Measurements from ENCODE around the gene ZNF683.
"Not testable (repeated sequence)": the region's sequence is repeated elsewhere in the genome, so short reads cannot be mapped to it uniquely, and the experiment has no call there.

The ZNF683 gene

GRCh38 chr1:26337206-26337535 is 35.4 kb downstream of the ZNF683 start:
- DNase-seq (ENCODE audit: low read depth, low spot score) = no peak

DNA sequence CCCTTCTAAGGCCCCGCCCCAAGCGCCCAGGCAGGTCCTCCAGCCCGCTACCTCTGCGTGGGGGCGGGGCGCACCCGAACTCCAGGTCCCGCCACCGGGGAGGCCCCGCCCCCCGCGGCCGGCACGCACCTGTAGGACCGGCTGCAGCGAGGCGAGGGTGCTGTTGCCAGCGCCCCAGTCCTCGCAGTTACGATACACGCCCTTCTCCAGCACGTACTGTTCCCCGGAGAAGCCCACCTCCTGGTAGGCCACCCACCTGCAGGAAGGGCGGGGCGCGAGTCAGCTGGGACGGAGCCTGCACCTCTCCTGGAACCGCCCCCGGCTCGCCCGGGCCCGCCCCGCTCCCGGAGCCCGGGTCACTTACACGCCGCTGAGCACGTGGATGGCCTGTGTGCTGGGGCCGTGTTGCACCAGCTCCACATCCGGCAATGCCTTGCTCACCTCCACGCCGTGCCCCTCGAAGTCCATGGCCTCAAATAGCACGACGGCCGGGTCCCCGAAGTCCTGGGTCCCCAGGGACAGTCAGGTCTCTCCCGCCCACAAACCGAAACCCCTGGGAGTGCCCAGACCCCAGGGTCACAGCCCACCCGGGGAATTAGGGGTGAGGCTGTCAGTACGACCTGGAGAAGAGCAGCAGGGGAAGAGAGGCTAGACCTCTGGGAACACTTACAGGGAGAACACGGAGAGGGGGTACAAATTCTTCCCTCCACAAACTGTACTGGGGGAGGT is 35.9 kb downstream of the ZNF683 start:
- peak; percentile 62 for DNase-seq (ENCODE audit: low read depth, low spot score)

GRCh38 chr1:26335774-26336476 is 36.6 kb downstream of the ZNF683 start:
- DNase-seq (ENCODE audit: low read depth, low spot score) = no peak

GRCh38 chr1:26333312-26333711 is 39.2 kb downstream of the ZNF683 start:
- not testable (repeated sequence) for DNase-seq (ENCODE audit: low read depth, low spot score)

- DNase-seq (ENCODE audit: low read depth, low spot score) = no peak
Measured at GRCh38 chr1:26330276-26330675, 42.3 kb downstream of the ZNF683 start.

DNA sequence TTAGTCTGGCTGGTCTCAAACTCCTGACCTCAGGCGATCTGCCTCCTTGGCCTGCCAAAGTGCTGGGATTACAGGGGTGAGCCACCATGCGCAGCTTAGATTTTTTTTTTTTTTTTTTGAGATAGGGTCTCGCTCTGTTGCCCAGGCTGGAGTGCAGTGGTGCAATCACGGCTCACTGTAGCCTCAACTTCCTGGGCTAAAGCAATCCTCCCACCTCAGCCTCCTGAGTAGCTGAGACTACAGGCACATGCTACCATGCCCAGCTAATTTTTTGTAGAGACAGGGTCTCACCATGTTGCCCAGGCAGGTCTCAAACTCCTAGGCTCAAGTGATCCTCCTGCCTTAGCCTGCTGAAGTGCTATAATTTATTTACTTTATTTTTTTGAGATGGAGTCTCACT is 43.2 kb downstream of the ZNF683 start:
- not testable (repeated sequence) for DNase-seq (ENCODE audit: low read depth, low spot score)

DNA sequence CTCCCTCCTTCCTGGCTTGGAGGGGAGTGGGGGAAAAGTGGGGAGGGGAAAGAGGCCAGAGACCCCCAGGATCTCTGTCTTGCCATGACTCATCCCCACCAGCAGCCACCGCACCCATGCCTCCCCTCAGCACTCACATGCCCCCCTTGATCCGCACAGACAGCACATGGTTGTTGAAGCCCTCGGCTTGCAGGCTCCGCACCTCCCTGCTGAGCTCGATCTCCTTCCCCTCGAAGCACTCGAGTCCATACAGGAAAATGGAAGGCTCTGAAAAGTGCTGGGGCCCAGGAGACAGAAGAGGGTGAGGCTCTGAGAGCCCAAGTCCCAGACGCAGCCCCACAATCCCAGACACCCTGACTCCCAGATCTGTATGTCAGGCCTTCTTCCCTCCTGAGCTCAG is 44.0 kb downstream of the ZNF683 start:
- no peak for DNase-seq (ENCODE audit: low read depth, low spot score)

- no peak for DNase-seq (ENCODE audit: low read depth, low spot score)
Measured at GRCh38 chr1:26327956-26328362, 44.6 kb downstream of the ZNF683 start.

- no peak for DNase-seq (ENCODE audit: low read depth, low spot score)
Measured at GRCh38 chr1:26324550-26324949, 48.0 kb downstream of the ZNF683 start.

GRCh38 chr1:26323382-26323781 is 49.2 kb downstream of the ZNF683 start:
- DNase-seq (ENCODE audit: low read depth, low spot score) = no peak

GRCh38 chr1:26322042-26322331 is 50.6 kb downstream of the ZNF683 start:
- no peak for DNase-seq (ENCODE audit: low read depth, low spot score)

DNA sequence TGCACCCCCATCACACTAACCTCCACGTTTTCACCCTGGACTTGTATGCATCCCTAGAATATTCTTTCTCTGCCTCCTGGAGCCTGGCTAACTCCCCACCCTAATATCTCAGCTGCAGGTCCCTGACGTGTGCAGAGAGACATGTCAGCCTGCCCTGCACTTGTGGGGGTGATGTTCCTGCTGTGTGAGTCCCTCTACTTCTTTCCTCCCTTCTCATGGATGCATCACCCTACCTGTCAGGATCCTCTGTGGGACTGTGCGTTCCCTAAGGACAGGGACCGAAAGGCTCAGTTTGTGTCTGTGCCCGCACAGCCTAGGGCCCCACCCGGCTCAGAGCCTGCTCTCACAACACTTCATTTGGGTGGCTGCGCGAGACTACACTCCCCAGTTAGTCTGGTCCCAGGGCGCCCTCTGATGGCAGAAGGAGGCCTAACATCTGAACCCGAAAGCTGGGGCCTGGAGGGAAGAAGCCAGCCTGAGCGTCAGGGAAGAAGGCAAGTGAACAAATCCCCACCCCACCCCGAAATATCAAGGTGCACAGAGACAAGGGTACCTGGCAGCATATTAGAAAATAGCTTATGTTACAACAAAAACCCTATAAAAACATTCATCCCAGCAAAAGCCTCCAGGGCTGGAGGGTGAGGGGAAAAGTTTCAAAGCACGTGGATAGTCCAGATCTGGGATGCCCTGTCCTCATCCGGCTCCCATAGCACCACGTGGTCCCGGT is 51.1 kb downstream of the ZNF683 start:
- peak; percentile 93 for DNase-seq (ENCODE audit: low read depth, low spot score)

GRCh38 chr1:26320896-26321295 is 51.7 kb downstream of the ZNF683 start:
- no peak for DNase-seq (ENCODE audit: low read depth, low spot score)

- DNase-seq (ENCODE audit: low read depth, low spot score) = no peak
Measured at GRCh38 chr1:26318338-26319064, 54.0 kb downstream of the ZNF683 start.

- peak; percentile 60 for DNase-seq (ENCODE audit: low read depth, low spot score)
Measured at GRCh38 chr1:26317612-26318337, 54.8 kb downstream of the ZNF683 start, which contains the start of gene CD52. CD52 (plus strand) TSS chr1:26317958; CDS start chr1:26318018, 60 bp downstream.

DNA sequence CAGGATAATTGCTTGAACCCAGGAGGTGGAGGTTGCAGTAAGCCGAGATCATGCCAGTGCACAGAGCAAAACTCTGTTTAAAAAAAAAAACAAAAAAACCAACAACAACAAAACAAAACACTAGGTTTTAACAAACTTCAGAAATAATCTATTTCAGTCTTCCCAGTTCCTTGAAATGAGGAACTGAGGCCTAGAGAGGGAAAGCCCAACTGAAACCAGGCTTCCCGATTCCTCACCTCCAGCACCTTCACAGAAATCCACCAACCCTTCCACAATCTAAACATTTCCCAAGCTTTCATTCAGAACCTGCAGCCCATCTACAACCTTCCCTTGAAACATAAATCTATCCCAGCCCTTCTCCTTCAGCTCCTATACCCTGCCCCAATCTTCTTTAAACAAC is 55.4 kb downstream of the ZNF683 start:
- DNase-seq (ENCODE audit: low read depth, low spot score) = no peak

GRCh38 chr1:26315874-26316850 is 56.4 kb downstream of the ZNF683 start:
- no peak for DNase-seq (ENCODE audit: low read depth, low spot score)

- DNase-seq (ENCODE audit: low read depth, low spot score) = no peak
Measured at GRCh38 chr1:26314501-26314900, 58.0 kb downstream of the ZNF683 start.

All from activated naive CD8-positive, alpha-beta T cell treated with anti-CD3 and anti-CD28 coated beads, Interleukin-2, amount 50 U/mL, for 16 hours (primary cell).